Non-pigmented ciliary epithelial cell (primary cell): ENCODE data around the gene MESP2.

Experiments used
- DNase-seq: peaks from one replicate; pipeline ENCODE4 v3.0.0-alpha.2; 2010; ENCODE audit warnings: low read depth

The MESP2 gene

GRCh38 chr15:89820666-89821611 is 44.8 kb downstream of the MESP2 start:
- no peak for DNase-seq

- no peak for DNase-seq
These were observed 45.9 kb downstream of the MESP2 start for GRCh38 chr15:89822026-89822425.

GRCh38 chr15:89822611-89822950 is 46.4 kb downstream of the MESP2 start:
- DNase-seq, result no peak

- DNase-seq, result no peak
These were observed 47.0 kb downstream of the MESP2 start for GRCh38 chr15:89822951-89823711.

GRCh38 chr15:89823836-89824606 is 47.9 kb downstream of the MESP2 start:
- no peak for DNase-seq

- no peak for DNase-seq
These were observed 48.4 kb downstream of the MESP2 start for GRCh38 chr15:89824607-89824867.

- DNase-seq, result no peak
These were observed 49.3 kb downstream of the MESP2 start for GRCh38 chr15:89825271-89825940.

GRCh38 chr15:89826671-89827655 is 50.8 kb downstream of the MESP2 start:
- DNase-seq, result no peak

GRCh38 chr15:89827829-89828228 is 51.7 kb downstream of the MESP2 start:
- DNase-seq, result no peak
